Endothelial cell of umbilical vein (primary cell): ENCODE measurements around the gene USP33. TPM values are rescaled to one million over a fixed set of nuclear protein-coding genes. Genes with fewer than 3 reads are reported as not detected.

ENCODE experiments used
- BruUV-seq: library from RNA; stranded (reverse); fragments of 400-500 nt; replicated peaks from 2 replicates; lab custom pipeline; 2021; lab: Mats Ljungman, UMichigan
- CTCF ChIA-PET: fragments of 300-600, 350-600 bp; sonication (Branson Sonifier 250); formaldehyde crosslinking; loops from one replicate; lab custom pipeline; 2021; ENCODE audit warnings: antibody characterized with exemption, inconsistent platforms; lab: Charles Lee
- POLR2A ChIA-PET: fragments of 300-600, 350-600 bp; sonication (Branson Sonifier 250); formaldehyde crosslinking; loops from one replicate; lab custom pipeline; 2021; ENCODE audit warnings: antibody characterized with exemption, inconsistent platforms; lab: Charles Lee
- DNase-seq: peaks from one replicate; pipeline ENCODE4 v3.0.0-alpha.2; 2011; ENCODE audit warnings: low read depth, low spot score
- FAIRE-seq: peaks from 2 replicates; lab custom pipeline; 2011; peaks lifted over from hg19 to GRCh38; lab: Jason Lieb, UNC
- H2AFZ ChIP-seq: 2 replicates; pipeline ENCODE4 v1.6.0; 2012; ENCODE audit warnings: low read depth, low read length, control low read depth, inconsistent platforms
- H3K27ac ChIP-seq: 2 replicates; pipeline ENCODE4 v1.5.1; 2011; ENCODE audit warnings: low read depth, mild to moderate bottlenecking, control low read depth, low read length, moderate library complexity; ENCODE audit not compliant: insufficient read depth
- H3K27me3 ChIP-seq, 2 experiments: 2 replicates each; pipeline versions ENCODE4 v1.6.0 to v1.6.1; 2011; ENCODE audit warnings: low read length in 2 of 2, mixed read lengths in 1 of 2; ENCODE audit not compliant: control insufficient read depth in 2 of 2, insufficient read depth in 2 of 2
- H3K36me3 ChIP-seq, 2 experiments: 2 replicates in 1 of 2; 3 replicates in 1 of 2; pipeline ENCODE4 v1.5.1; 2011; ENCODE audit warnings: low read length in 2 of 2, mild to moderate bottlenecking in 1 of 2, moderate library complexity in 1 of 2; ENCODE audit not compliant: control insufficient read depth in 2 of 2, insufficient read depth in 2 of 2; ENCODE audit errors: extremely low read depth in 1 of 2
- H3K4me1 ChIP-seq: 3 replicates; pipeline ENCODE4 v1.5.1; 2011; ENCODE audit warnings: mild to moderate bottlenecking, low read length; ENCODE audit not compliant: control insufficient read depth, insufficient read depth; ENCODE audit errors: extremely low read depth
- H3K4me2 ChIP-seq: 2 replicates; pipeline ENCODE4 v1.6.1; 2011; ENCODE audit warnings: low read length, control low read depth, mixed read lengths; ENCODE audit not compliant: insufficient read depth
- H3K4me3 ChIP-seq, 3 experiments: fragments of 200-600 bp in 1 of 3; sonication (generic), shearing (Covaris generic) in 1 of 3; replicated peaks in 1 of 3; 2 replicates each; pipeline ENCODE4 v1.5.1; 2011 to 2016; ENCODE audit warnings: control low read depth in 3 of 3, low read length in 3 of 3, mild to moderate bottlenecking in 2 of 3, inconsistent platforms in 1 of 3, low read depth in 1 of 3, moderate library complexity in 1 of 3; ENCODE audit not compliant: insufficient read depth in 1 of 3
- H3K79me2 ChIP-seq: 2 replicates; pipeline ENCODE4 v1.6.0; 2012; ENCODE audit warnings: low read length, inconsistent platforms; ENCODE audit not compliant: control insufficient read depth, insufficient read depth
- H3K9ac ChIP-seq: replicated peaks from 2 replicates; pipeline ENCODE3; 2011; ENCODE audit warnings: low read length, control low read depth; ENCODE audit not compliant: insufficient read depth; ENCODE audit errors: extremely low read depth
- H3K9me1 ChIP-seq: replicated peaks from 3 replicates; pipeline ENCODE4 v1.6.0; 2011; ENCODE audit warnings: mild to moderate bottlenecking, low read length; ENCODE audit not compliant: control insufficient read depth, insufficient read depth; ENCODE audit errors: extremely low read depth
- H3K9me3 ChIP-seq: replicated peaks from 2 replicates; pipeline ENCODE4 v1.5.1; 2012; ENCODE audit warnings: low read length, inconsistent platforms; ENCODE audit not compliant: control insufficient read depth, insufficient read depth
- H4K20me1 ChIP-seq: replicated peaks from 2 replicates; pipeline ENCODE3; 2011; ENCODE audit warnings: mild to moderate bottlenecking, low read length; ENCODE audit not compliant: control insufficient read depth, insufficient read depth; ENCODE audit errors: extremely low read depth
- EZH2 ChIP-seq: IDR thresholded peaks from 2 replicates; pipeline ENCODE4 v1.6.1; 2012; ENCODE audit warnings: borderline replicate concordance, low read depth, mild to moderate bottlenecking, moderate library complexity, low read length, inconsistent platforms; ENCODE audit not compliant: severe bottlenecking
- FOS ChIP-seq: IDR thresholded peaks from 2 replicates; pipeline ENCODE4 v1.6.1; 2011; ENCODE audit warnings: mild to moderate bottlenecking, low read length, moderate library complexity, borderline replicate concordance; ENCODE audit not compliant: insufficient read depth
- GATA2 ChIP-seq: IDR thresholded peaks from 2 replicates; pipeline ENCODE4 v1.7.0; 2011; ENCODE audit warnings: low read depth, mild to moderate bottlenecking, moderate library complexity, mixed read lengths, low read length; ENCODE audit not compliant: insufficient read length, insufficient read depth
- JUN ChIP-seq: IDR thresholded peaks from 2 replicates; pipeline ENCODE4 v1.6.1; 2011; ENCODE audit warnings: borderline replicate concordance, low read depth; ENCODE audit not compliant: insufficient read length, insufficient read depth
- MYC ChIP-seq: IDR thresholded peaks from one replicate; pipeline ENCODE4 v1.6.1; 2011; ENCODE audit warnings: mild to moderate bottlenecking, low read depth, low read length
- POLR2A ChIP-seq: IDR thresholded peaks from 2 replicates; pipeline ENCODE4 v1.6.1; 2012; ENCODE audit warnings: low read depth, mild to moderate bottlenecking, control low read depth, low read length
- POLR2AphosphoS5 ChIP-seq: IDR thresholded peaks from 2 replicates; pipeline ENCODE4 v1.6.1; 2012; ENCODE audit warnings: low read depth, mild to moderate bottlenecking, control low read depth, low read length, moderate library complexity; ENCODE audit not compliant: insufficient read depth
- dilution Hi-C: fragments of 300-500 bp; cut with MboI; formaldehyde crosslinking; loops from one replicate; pipeline ENCODE4 v1.15.0; 2019; ENCODE audit warnings: low sequenced_read_pairs; ENCODE audit not compliant: extremely low pct_ligation_motif_present
- intact Hi-C: fragments of 100-400 bp; cut with micrococcal nuclease; formaldehyde crosslinking; loops from one replicate; pipeline ENCODE4 v1.10.0; 2022
- polyA plus RNA-seq, 4 experiments: library from polyadenylated mRNA; depleted of rRNA in 3 of 4; stranded (reverse) in 3 of 4; unstranded in 1 of 4; fragments of >200 nt; gene quantifications; 2 replicates each; pipeline versions ENCODE4 v1.2.1 to v1.2.3, GENCODE V29; 2011 to 2012; ENCODE audit warnings: missing spikeins in 1 of 4
- total RNA-seq: library from RNA; stranded (reverse); gene quantifications from 2 replicates; pipeline ENCODE4 v1.2.3, GENCODE V29; 2021
- TF ChIP-seq, protein P1 (sequence below): IDR thresholded peaks from 2 replicates; pipeline ENCODE4 v1.6.1; 2011; ENCODE audit not compliant: insufficient read depth, insufficient read length
- TF ChIP-seq, protein P2 (sequence below), 2 donors: IDR thresholded peaks; 1 replicate in 1 of 2; 2 replicates in 1 of 2; pipeline ENCODE4 v1.5.1; 2011; ENCODE audit warnings: low read length in 2 of 2, mild to moderate bottlenecking in 2 of 2, moderate library complexity in 2 of 2, control low read depth in 1 of 2, inconsistent platforms in 1 of 2, low read depth in 1 of 2; ENCODE audit not compliant: insufficient read depth in 1 of 2; ENCODE audit errors: extremely low read depth in 1 of 2

USP33 gene
- total and polyA plus RNA-seq, 2 donors (not counting 3 experiments of a cell fraction or from before 2014, with no cell fraction given), result 22.5 to 46.4 TPM

DNA sequence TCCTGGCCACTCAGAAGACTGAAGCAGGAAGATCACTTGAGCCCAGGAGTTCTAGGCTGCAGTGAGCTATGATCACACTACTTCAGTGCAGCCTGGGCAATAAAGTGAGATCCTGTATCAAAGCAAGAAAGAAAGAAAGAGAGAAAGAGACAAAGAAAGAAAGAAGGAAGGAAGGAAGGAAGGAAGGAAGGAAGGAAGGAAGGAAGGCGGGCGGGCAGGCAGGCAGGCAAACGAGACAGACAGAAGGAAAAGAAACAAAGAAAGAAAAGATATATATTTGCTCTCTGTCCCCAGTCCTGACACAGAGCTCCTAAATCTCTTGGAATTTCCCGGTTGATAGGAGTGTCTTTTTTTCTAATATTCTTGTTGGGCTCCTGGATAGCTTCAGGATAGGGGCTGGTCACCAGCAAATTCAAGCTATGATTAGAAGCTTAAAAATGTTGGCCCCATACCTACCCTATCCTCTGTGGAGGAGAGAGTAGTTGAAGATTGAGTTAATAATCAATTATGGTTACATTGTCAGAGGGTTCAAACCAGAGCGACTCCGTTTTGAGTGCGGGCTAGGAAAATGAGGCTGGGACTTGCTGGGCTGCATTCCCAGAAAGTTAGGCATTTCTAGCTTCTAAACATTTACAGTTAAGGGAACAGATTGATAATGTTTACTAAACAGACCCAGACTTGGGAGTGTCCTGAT, 16.5 kb upstream of the USP33 start:
- Histone ChIP-seq H3K4me1 (peaks cover 10% of the 10 kb centered on the region), H3K4me3 (no peak overlapping the region), H3K36me3 (no peaks in the 10 kb centered on the region), H3K27ac (no peak overlapping the region), H3K79me2 (peaks cover 16% of the 10 kb centered on the region), H3K9me1 (no peaks in the 10 kb centered on the region), H4K20me1 (no peaks in the 10 kb centered on the region), H3K9ac (no peak overlapping the region), H3K27me3 (no peaks in the 10 kb centered on the region), H3K9me3 (no peaks in the 10 kb centered on the region), H3K4me2 (no peak overlapping the region), H2AFZ (no peak overlapping the region)
- intact Hi-C loops (no loop called here), dilution Hi-C loops (no loop called here)
- no peak for FAIRE-seq
- no peak for TF ChIP-seq GATA2
- no peak for TF ChIP-seq POLR2AphosphoS5
- no peak for TF ChIP-seq MYC
- no peak for TF ChIP-seq POLR2A
- no peak for TF ChIP-seq JUN
- TF ChIP-seq FOS, result no peak
- TF ChIP-seq, protein P1, sequence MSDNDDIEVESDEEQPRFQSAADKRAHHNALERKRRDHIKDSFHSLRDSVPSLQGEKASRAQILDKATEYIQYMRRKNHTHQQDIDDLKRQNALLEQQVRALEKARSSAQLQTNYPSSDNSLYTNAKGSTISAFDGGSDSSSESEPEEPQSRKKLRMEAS, result no peak
- no peak for TF ChIP-seq EZH2
- TF ChIP-seq, protein P2, sequence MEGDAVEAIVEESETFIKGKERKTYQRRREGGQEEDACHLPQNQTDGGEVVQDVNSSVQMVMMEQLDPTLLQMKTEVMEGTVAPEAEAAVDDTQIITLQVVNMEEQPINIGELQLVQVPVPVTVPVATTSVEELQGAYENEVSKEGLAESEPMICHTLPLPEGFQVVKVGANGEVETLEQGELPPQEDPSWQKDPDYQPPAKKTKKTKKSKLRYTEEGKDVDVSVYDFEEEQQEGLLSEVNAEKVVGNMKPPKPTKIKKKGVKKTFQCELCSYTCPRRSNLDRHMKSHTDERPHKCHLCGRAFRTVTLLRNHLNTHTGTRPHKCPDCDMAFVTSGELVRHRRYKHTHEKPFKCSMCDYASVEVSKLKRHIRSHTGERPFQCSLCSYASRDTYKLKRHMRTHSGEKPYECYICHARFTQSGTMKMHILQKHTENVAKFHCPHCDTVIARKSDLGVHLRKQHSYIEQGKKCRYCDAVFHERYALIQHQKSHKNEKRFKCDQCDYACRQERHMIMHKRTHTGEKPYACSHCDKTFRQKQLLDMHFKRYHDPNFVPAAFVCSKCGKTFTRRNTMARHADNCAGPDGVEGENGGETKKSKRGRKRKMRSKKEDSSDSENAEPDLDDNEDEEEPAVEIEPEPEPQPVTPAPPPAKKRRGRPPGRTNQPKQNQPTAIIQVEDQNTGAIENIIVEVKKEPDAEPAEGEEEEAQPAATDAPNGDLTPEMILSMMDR (IDR thresholded peaks at IDR 0.05; ENCODE audit: extremely low read depth in 1 of 2, insufficient read depth in 1 of 2, low read depth in 1 of 2, low read length in 2 of 2), result no peak
- CTCF ChIA-PET, result no interaction called here
- no peak for DNase-seq
- POLR2A ChIA-PET, result no interaction called here
- no TSS peak for BruUV-seq
